GM19193 (cell line): Measurements from ENCODE around the gene SAMD4A.

Source experiments
- POLR2A ChIP-seq: IDR thresholded peaks from 4 replicates; pipeline ENCODE4 v1.6.1; 2011; ENCODE audit not compliant: insufficient read depth, insufficient read length; ENCODE audit errors: extremely low read depth

Gene SAMD4A

GRCh38 chr14:54738009-54738408 lies 171.1 kb downstream of the SAMD4A start:
- TF ChIP-seq POLR2A = no peak

GRCh38 chr14:54739514-54739913 lies 172.6 kb downstream of the SAMD4A start:
- TF ChIP-seq POLR2A = no peak

- TF ChIP-seq POLR2A = no peak
These were observed 175.8 kb downstream of the SAMD4A start for GRCh38 chr14:54742492-54743350.

GRCh38 chr14:54743382-54743781 lies 176.5 kb downstream of the SAMD4A start:
- TF ChIP-seq POLR2A = no peak

GRCh38 chr14:54746019-54746418 lies 179.1 kb downstream of the SAMD4A start:
- TF ChIP-seq POLR2A = no peak

GRCh38 chr14:54747616-54748015 lies 180.7 kb downstream of the SAMD4A start:
- TF ChIP-seq POLR2A = no peak

- no peak for TF ChIP-seq POLR2A
These were observed 182.3 kb downstream of the SAMD4A start for GRCh38 chr14:54749180-54749579.

- TF ChIP-seq POLR2A = no peak
These were observed 182.8 kb downstream of the SAMD4A start for GRCh38 chr14:54749727-54750126.

GRCh38 chr14:54754116-54754622 lies 187.2 kb downstream of the SAMD4A start:
- TF ChIP-seq POLR2A = no peak

- TF ChIP-seq POLR2A = no peak
These were observed 187.9 kb downstream of the SAMD4A start for GRCh38 chr14:54754623-54755386.

- TF ChIP-seq POLR2A = no peak
These were observed 189.9 kb downstream of the SAMD4A start for GRCh38 chr14:54756656-54757392.

- no peak for TF ChIP-seq POLR2A
These were observed 191.1 kb downstream of the SAMD4A start for GRCh38 chr14:54758041-54758440.

- TF ChIP-seq POLR2A = no peak
These were observed 193.2 kb downstream of the SAMD4A start for GRCh38 chr14:54759982-54760585.

- TF ChIP-seq POLR2A = no peak
These were observed 194.1 kb downstream of the SAMD4A start for GRCh38 chr14:54760866-54761575.
